ENCODE measurements around the gene CUX1. TPM values are rescaled to one million over a fixed set of nuclear protein-coding genes. Genes with fewer than 3 reads are reported as not detected.

CUX1 gene
- total RNA-seq, 1 experiment from 2014 or later, result 54.8 TPM

DNA sequence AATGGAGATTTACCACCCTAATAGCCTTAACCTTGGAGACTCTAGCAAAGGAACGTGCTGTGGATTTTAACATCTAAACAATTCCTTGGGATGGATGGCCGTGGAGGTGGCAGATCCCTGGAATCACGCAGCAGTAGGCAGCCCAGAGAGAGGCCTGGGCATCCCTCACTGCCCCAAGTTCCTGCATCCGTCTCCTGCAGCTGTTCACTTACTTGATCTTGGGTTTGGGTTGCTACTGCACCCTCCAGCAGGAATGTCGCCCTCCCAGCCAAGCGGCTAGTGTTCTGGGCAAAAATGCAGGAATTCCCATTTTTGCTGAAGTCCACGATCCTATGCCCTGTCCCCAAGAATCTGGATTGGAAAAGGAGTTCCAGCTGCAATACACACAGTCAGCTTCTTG, 302.5 kb downstream of the CUX1 start:
- DNase-seq, result no peak
- CTCF ChIA-PET, result no interaction called here
- Mint-ChIP-seq H3K27me3 (ENCODE audit: unreplicated experiment) (no peaks in the 10 kb centered on the region), H3K9me3 (ENCODE audit: low read depth, unreplicated experiment) (no peaks in the 10 kb centered on the region), H3K36me3 (ENCODE audit: insufficient read depth, unreplicated experiment) (no peaks in the 10 kb centered on the region), H3K27ac (ENCODE audit: unreplicated experiment) (no peak overlapping the region), H3K4me1 (ENCODE audit: low read depth, unreplicated experiment) (no peaks in the 10 kb centered on the region), H3K4me3 (ENCODE audit: low read depth, unreplicated experiment) (no peak overlapping the region)
- BruUV-seq (replicated peaks), result no TSS peak
- intact Hi-C loops (cut with micrococcal nuclease; ENCODE audit: unreplicated experiment), result no loop called here
- TF ChIP-seq CTCF (IDR thresholded peaks at IDR 0.05; ENCODE audit: unreplicated experiment), result no peak

GRCh38 chr7:102120666-102121195, 303.3 kb downstream of the CUX1 start:
- no peaks in the 10 kb centered on the region for H3K36me3 Mint-ChIP-seq (ENCODE audit: insufficient read depth, unreplicated experiment)
- TF ChIP-seq CTCF (IDR thresholded peaks at IDR 0.05; ENCODE audit: unreplicated experiment), result no peak
- no peak overlapping the region for H3K27ac Mint-ChIP-seq (ENCODE audit: unreplicated experiment)
- no peak for DNase-seq
- BruUV-seq (replicated peaks), result no TSS peak
- H3K9me3 Mint-ChIP-seq (ENCODE audit: low read depth, unreplicated experiment), result no peaks in the 10 kb centered on the region
- H3K4me1 Mint-ChIP-seq (ENCODE audit: low read depth, unreplicated experiment), result no peaks in the 10 kb centered on the region
- intact Hi-C loops (cut with micrococcal nuclease; ENCODE audit: unreplicated experiment), result no loop called here
- H3K27me3 Mint-ChIP-seq (ENCODE audit: unreplicated experiment), result no peaks in the 10 kb centered on the region
- CTCF ChIA-PET, result no interaction called here
- no peak overlapping the region for H3K4me3 Mint-ChIP-seq (ENCODE audit: low read depth, unreplicated experiment)

- DNase-seq, result no peak
- H3K27ac Mint-ChIP-seq (ENCODE audit: unreplicated experiment), result no peak overlapping the region
- BruUV-seq (replicated peaks), result no TSS peak
- H3K4me3 Mint-ChIP-seq (ENCODE audit: low read depth, unreplicated experiment), result no peak overlapping the region
- no peak for TF ChIP-seq CTCF (IDR thresholded peaks at IDR 0.05; ENCODE audit: unreplicated experiment)
- no peaks in the 10 kb centered on the region for H3K4me1 Mint-ChIP-seq (ENCODE audit: low read depth, unreplicated experiment)
- H3K27me3 Mint-ChIP-seq (ENCODE audit: unreplicated experiment), result no peaks in the 10 kb centered on the region
- no peaks in the 10 kb centered on the region for H3K36me3 Mint-ChIP-seq (ENCODE audit: insufficient read depth, unreplicated experiment)
- no peaks in the 10 kb centered on the region for H3K9me3 Mint-ChIP-seq (ENCODE audit: low read depth, unreplicated experiment)
- CTCF ChIA-PET, result no interaction called here
- intact Hi-C loops (cut with micrococcal nuclease; ENCODE audit: unreplicated experiment), result no loop called here
Observed at GRCh38 chr7:102122026-102122425, 304.6 kb downstream of the CUX1 start.

GRCh38 chr7:102125127-102125596, 307.7 kb downstream of the CUX1 start:
- no peaks in the 10 kb centered on the region for H3K27me3 Mint-ChIP-seq (ENCODE audit: unreplicated experiment)
- H3K27ac Mint-ChIP-seq (ENCODE audit: unreplicated experiment), result no peak overlapping the region
- no TSS peak for BruUV-seq (replicated peaks)

More at GRCh38 chr7:102125127-102125596, 307.7 kb downstream of the CUX1 start:
- H3K36me3 Mint-ChIP-seq (ENCODE audit: insufficient read depth, unreplicated experiment), result no peaks in the 10 kb centered on the region
- no peaks in the 10 kb centered on the region for H3K9me3 Mint-ChIP-seq (ENCODE audit: low read depth, unreplicated experiment)
- no peak for TF ChIP-seq CTCF (IDR thresholded peaks at IDR 0.05; ENCODE audit: unreplicated experiment)
- intact Hi-C loops (cut with micrococcal nuclease; ENCODE audit: unreplicated experiment), result no loop called here
- H3K4me3 Mint-ChIP-seq (ENCODE audit: low read depth, unreplicated experiment), result no peak overlapping the region
- no peak for DNase-seq
- H3K4me1 Mint-ChIP-seq (ENCODE audit: low read depth, unreplicated experiment), result no peaks in the 10 kb centered on the region
- CTCF ChIA-PET, result no interaction called here
